ENCODE data around the gene PAK1. TPM values are rescaled to one million over a fixed set of nuclear protein-coding genes. Genes with fewer than 3 reads are reported as not detected.

Gene PAK1
- total and polyA plus RNA-seq, 2 donors (not counting 1 experiment from before 2014, with no cell fraction given) = 11.9 to 23.4 TPM

DNA sequence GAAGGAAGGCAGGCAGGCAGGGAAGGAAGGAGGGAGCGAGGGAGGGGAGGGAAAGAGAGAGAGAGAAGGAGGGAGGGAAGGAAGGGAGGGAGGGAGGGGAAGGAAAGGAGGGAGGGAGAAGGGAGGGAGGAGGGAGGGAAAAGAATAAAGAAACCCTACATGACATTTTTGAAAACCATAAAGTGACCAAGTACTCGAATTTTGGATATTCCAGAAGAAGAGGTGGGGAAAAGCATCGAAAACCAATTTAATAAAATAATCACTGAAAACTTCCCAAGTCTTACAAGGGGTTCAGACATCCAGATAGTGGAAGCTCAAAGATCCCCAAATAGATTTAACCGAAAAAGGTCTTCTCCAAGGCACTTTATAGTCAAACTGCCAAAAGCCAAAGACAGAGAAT lies 184.2 kb downstream of the PAK1 start:
- H3K9me3 ChIP-seq (ENCODE audit: control extremely low read depth in 1 of 3, control insufficient read depth in 2 of 3, insufficient read depth in 1 of 3, low read length in 2 of 3) = no peaks in the 10 kb centered on the region
- no peaks in the 10 kb centered on the region for H3K9me3 Mint-ChIP-seq (ENCODE audit: insufficient read depth)
- DNase-seq (no peak), ATAC-seq (ENCODE audit: low read depth) (no peak)
- H4K20me1 ChIP-seq (ENCODE audit: control insufficient read depth, insufficient read depth, low read length, poor library complexity, severe bottlenecking) = no peaks in the 10 kb centered on the region
- H3K27ac ChIP-seq (ENCODE audit: low read length in 2 of 2) = no peak overlapping the region
- no peak overlapping the region for H3K4me3 Mint-ChIP-seq
- WGBS (ENCODE audit: insufficient coverage) = 80% methylated on average over 2 of the region's 4 CpGs
- ChIA-PET CTCF (no interaction called here), POLR2A (no interaction called here)
- H3K4me3 ChIP-seq (ENCODE audit: control extremely low read depth in 1 of 5, extremely low read depth in 1 of 5, insufficient read depth in 1 of 5, low read depth in 2 of 5, low read length in 4 of 5) = no peak overlapping the region
- H3K4me1 ChIP-seq (ENCODE audit: control insufficient read depth in 2 of 2, insufficient read depth in 2 of 2, low read length in 2 of 2) = no peaks in the 10 kb centered on the region
- H2AFZ ChIP-seq (ENCODE audit: insufficient read depth, low read depth, low read length, poor library complexity, severe bottlenecking) = no peak overlapping the region
- no peaks in the 10 kb centered on the region for H3K79me2 ChIP-seq (ENCODE audit: control insufficient read depth, insufficient read depth, low read length)
- H3K27ac Mint-ChIP-seq = no peak overlapping the region
- no peak overlapping the region for H3K4me2 ChIP-seq (replicated peaks; ENCODE audit: low read depth, low read length, poor library complexity, severe bottlenecking)
- peaks cover 0 to 2% (median 0%) of the 10 kb centered on the region in 4 experiments for H3K27me3 ChIP-seq (replicated peaks in 1 of 4; ENCODE audit: control extremely low read depth in 1 of 4, control insufficient read depth in 3 of 4, insufficient read depth in 4 of 4, low read length in 3 of 4)
- H3K9ac ChIP-seq (ENCODE audit: low read length) = no peak overlapping the region
- intact Hi-C loops (cut with micrococcal nuclease) = no loop called here
- TF ChIP-seq, protein P1, sequence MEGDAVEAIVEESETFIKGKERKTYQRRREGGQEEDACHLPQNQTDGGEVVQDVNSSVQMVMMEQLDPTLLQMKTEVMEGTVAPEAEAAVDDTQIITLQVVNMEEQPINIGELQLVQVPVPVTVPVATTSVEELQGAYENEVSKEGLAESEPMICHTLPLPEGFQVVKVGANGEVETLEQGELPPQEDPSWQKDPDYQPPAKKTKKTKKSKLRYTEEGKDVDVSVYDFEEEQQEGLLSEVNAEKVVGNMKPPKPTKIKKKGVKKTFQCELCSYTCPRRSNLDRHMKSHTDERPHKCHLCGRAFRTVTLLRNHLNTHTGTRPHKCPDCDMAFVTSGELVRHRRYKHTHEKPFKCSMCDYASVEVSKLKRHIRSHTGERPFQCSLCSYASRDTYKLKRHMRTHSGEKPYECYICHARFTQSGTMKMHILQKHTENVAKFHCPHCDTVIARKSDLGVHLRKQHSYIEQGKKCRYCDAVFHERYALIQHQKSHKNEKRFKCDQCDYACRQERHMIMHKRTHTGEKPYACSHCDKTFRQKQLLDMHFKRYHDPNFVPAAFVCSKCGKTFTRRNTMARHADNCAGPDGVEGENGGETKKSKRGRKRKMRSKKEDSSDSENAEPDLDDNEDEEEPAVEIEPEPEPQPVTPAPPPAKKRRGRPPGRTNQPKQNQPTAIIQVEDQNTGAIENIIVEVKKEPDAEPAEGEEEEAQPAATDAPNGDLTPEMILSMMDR (IDR thresholded peaks at IDR 0.05) = no peak
- TF ChIP-seq EZH2 (IDR thresholded peaks at IDR 0.05; ENCODE audit: borderline replicate concordance, insufficient read depth, low read depth, low read length, poor library complexity, severe bottlenecking) = no peak
- H3K36me3 ChIP-seq (replicated peaks in 1 of 2; ENCODE audit: control extremely low read depth in 1 of 2, control insufficient read depth in 1 of 2, extremely low read depth in 1 of 2, insufficient read depth in 2 of 2, low read length in 1 of 2) = no peaks in the 10 kb centered on the region
- H3K4me1 Mint-ChIP-seq = no peaks in the 10 kb centered on the region
- peaks cover 43% of the 10 kb centered on the region for H3K27me3 Mint-ChIP-seq

DNA sequence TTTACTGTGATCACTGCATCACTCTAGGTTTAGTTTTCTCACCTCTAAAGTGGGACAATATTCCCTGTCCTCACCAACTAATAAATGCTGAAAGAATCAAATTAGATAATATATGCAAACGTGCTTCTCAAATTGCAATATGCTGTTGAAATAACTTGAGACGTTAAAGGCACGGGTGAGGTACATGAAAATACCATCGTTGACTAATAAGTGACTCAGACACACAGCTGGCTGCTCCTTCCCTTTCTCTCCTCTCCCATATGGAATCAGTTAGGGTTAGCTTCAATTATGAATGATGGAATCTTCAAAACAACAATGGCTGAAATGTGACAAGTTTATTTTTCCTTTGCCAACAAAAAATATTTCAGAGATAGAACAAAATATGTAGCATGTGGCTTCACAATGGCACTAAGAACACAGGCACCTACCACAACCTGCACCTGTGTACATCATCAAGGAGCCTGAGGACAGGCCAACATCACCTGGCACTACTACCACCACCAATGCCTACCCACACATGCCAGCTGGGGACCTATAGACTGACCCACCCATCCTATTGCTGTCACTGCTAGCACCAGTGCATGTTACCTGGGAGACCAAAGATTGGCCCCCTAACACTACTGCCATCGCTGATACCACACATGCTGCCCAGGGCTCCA lies 186.2 kb downstream of the PAK1 start:
- no peak for TF ChIP-seq EZH2 (IDR thresholded peaks at IDR 0.05; ENCODE audit: borderline replicate concordance, insufficient read depth, low read depth, low read length, poor library complexity, severe bottlenecking)
- TF ChIP-seq, protein P1 (IDR thresholded peaks at IDR 0.05) = no peak
- Mint-ChIP-seq H3K4me1 (no peaks in the 10 kb centered on the region), H3K27me3 (peaks cover 49% of the 10 kb centered on the region), H3K4me3 (no peak overlapping the region), H3K9me3 (ENCODE audit: insufficient read depth) (no peaks in the 10 kb centered on the region), H3K27ac (no peak overlapping the region)
- DNase-seq (no peak), ATAC-seq (ENCODE audit: low read depth) (no peak)
- intact Hi-C loops (cut with micrococcal nuclease) = no loop called here
- WGBS (ENCODE audit: insufficient coverage) = 86% methylated on average over 1 of the region's 5 CpGs
- Histone ChIP-seq H3K4me3 (ENCODE audit: control extremely low read depth in 1 of 5, extremely low read depth in 1 of 5, insufficient read depth in 1 of 5, low read depth in 2 of 5, low read length in 4 of 5) (no peak overlapping the region), H3K27me3 (replicated peaks in 1 of 4; ENCODE audit: control extremely low read depth in 1 of 4, control insufficient read depth in 3 of 4, insufficient read depth in 4 of 4, low read length in 3 of 4) (peaks cover 0 to 2% (median 0%) of the 10 kb centered on the region in 4 experiments), H3K4me1 (ENCODE audit: control insufficient read depth in 2 of 2, insufficient read depth in 2 of 2, low read length in 2 of 2) (no peaks in the 10 kb centered on the region), H3K36me3 (replicated peaks in 1 of 2; ENCODE audit: control extremely low read depth in 1 of 2, control insufficient read depth in 1 of 2, extremely low read depth in 1 of 2, insufficient read depth in 2 of 2, low read length in 1 of 2) (no peaks in the 10 kb centered on the region), H4K20me1 (ENCODE audit: control insufficient read depth, insufficient read depth, low read length, poor library complexity, severe bottlenecking) (no peaks in the 10 kb centered on the region), H3K9me3 (ENCODE audit: control extremely low read depth in 1 of 3, control insufficient read depth in 2 of 3, insufficient read depth in 1 of 3, low read length in 2 of 3) (no peaks in the 10 kb centered on the region), H3K27ac (ENCODE audit: low read length in 2 of 2) (no peak overlapping the region), H2AFZ (ENCODE audit: insufficient read depth, low read depth, low read length, poor library complexity, severe bottlenecking) (no peak overlapping the region), H3K4me2 (replicated peaks; ENCODE audit: low read depth, low read length, poor library complexity, severe bottlenecking) (no peak overlapping the region), H3K79me2 (ENCODE audit: control insufficient read depth, insufficient read depth, low read length) (no peaks in the 10 kb centered on the region), H3K9ac (ENCODE audit: low read length) (no peak overlapping the region)
- ChIA-PET CTCF (no interaction called here), POLR2A (no interaction called here)

Measured in B cell (primary cell).